ENCODE measurements around the gene LRRC8D.
"Not testable (repeated sequence)": the region's sequence is repeated elsewhere in the genome, so short reads cannot be mapped to it uniquely, and the experiment has no call there.

The LRRC8D gene

GRCh38 chr1:89965193-89965768 is 144.4 kb downstream of the LRRC8D start:
- no peak for DNase-seq

DNA sequence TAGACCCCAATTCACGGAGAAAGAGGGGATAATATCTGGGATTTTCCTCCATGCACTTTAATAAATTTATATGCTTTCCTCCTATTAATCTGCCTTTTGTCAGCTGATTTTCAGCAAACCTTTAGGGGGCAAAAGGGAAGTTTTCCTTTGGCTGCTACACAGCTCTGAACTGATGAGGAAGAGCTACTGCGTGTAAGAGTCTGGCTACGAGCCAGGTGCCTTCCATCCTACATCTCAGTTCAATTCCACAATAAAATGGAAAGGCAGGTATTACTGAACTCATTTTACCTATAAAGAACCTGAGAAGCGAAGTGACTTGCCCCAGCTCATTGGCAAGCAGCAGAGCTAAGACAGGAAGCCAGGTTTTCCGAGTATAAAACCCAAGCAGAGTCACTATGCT is 145.8 kb downstream of the LRRC8D start:
- DNase-seq, result no peak

- no peak for DNase-seq
These were observed 150.8 kb downstream of the LRRC8D start for GRCh38 chr1:89971600-89971999.

DNA sequence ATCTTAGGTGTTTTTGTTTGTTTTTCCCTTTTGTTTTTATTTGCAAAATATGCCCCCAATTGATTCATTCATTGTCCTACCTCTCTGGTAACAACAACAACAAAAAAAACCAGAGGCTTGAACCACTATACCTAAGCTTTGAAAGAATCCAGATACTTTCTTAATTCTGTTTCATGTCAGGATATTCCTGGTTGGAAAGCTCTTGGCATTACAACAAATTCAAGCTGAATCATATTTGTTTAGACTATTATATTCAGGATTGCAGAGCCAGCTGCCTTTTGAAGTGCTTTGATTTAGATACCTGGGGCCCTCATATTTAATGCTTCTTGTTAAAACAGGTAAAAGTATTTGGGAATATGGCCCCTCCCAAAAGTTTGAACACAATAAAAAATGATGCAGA is 151.2 kb downstream of the LRRC8D start:
- DNase-seq, result no peak

DNA sequence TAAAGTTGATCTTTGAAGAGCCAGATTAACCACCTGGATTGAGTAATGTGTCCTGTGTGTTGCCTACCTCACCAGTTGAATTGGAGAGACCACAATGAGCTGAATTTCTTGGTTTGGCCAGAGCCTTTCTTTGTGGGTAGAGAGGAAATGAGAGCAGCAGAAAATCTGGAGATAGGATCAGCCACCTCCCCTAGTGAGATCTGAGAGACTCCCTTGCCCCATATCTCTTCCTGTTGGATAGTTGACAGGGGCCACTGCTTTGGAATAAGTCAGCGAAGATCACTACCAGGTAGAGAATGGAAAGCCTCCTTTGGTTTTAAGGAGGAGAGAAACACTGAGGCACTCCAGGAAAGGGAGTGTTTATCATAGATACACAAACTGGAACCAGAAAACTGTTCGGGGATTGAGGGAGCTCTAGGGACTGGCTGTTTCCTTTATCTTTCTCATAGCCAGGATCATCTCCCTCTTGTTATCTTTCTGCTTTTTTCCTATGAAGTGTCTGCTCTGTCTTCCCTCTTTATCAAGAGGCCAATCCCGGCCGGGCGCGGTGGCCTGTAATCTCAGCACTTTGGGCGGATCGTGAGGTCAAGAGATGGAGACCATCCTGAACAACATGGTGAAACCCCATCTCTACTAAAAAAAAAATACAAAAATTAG is 152.8 kb downstream of the LRRC8D start:
- no peak for DNase-seq

DNA sequence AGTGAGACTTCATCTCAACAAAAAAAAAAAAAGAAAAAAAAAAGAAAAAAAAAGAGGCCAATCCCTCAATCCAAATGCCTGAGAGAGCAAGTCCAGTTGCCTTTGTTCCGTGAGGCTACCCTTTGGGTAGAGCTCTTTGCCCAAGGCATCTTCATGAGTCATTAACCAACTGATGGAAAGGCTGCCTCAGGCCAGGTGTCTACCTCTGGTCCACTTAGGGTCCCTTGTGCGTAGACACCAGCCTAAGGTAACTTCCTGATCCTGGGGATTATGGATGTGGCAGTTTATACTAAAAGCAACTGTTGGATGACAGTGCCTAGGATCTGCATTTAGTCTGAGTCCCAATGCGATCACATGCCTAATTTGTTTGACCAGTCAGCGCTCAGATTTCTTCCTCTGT is 153.4 kb downstream of the LRRC8D start:
- DNase-seq, result no peak

DNA sequence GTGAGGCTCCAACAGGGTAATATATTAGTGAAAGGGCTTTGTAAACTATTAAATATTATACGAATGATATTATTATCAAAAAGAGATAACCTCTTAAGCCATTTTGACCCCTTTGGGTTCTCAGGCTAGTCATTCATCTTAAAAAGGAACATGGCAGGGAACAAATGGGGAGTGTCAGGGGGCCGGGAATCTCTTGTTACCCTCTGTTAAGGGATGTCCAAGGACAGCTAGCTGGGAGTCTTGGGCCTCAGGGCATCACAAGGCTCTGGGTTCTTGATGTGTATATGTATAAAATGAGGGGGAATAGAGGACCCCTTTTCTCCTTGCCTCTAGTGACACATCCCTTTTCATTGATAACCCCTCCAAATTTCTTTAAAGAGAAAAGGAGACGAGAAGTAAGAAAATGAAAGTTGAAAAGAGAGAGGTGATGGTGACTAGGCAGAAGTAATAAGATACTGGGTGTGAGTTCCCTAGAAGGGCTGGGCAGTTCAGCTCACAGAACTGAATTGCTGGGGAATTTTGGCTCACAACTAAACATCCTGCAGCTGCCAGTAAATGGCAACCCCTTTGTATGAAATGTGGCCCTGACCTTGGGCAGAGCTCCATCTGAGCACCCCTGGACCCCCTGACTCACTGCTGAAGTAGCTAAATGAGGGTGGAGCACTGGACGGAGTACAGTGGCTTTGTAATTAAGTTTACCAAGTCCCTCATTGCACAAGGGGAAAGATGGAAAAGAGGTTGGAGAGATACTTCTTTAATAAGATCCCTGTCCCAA is 154.1 kb downstream of the LRRC8D start:
- no peak for DNase-seq

DNA sequence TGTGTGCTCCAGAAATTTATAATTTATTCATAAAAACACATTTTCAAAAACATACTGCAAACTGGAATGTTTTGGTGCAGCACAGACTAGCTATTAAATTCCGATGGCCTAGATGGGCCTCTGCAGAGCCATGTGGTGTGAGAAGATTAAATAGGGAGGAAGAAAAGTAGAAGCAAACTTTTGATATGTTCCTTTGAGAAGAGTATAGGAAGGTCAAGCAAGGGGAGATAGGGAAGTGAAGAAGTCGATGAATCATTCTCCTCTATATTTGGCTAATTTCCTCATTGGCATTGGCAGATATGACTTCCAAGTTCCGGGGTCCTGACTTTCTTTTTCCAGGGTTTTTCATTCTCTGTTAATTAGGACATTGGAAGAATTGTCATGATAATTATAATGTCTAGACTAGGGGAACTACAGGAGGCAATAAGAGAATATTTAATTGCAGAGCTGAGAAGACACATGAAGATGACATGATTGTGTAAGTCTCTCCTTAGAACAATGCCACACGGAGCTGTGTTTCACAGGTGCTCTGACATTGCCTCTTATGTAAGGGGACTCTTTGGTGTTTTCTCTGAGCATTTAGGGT is 154.8 kb downstream of the LRRC8D start:
- no peak for DNase-seq

GRCh38 chr1:89978755-89979154 is 157.9 kb downstream of the LRRC8D start:
- DNase-seq, result no peak

GRCh38 chr1:89980605-89981004 is 159.8 kb downstream of the LRRC8D start:
- no peak for DNase-seq

- not testable (repeated sequence) for DNase-seq
These were observed 162.0 kb downstream of the LRRC8D start for GRCh38 chr1:89982846-89983245.

- not testable (repeated sequence) for DNase-seq
These were observed 163.8 kb downstream of the LRRC8D start for GRCh38 chr1:89984564-89985116.

DNA sequence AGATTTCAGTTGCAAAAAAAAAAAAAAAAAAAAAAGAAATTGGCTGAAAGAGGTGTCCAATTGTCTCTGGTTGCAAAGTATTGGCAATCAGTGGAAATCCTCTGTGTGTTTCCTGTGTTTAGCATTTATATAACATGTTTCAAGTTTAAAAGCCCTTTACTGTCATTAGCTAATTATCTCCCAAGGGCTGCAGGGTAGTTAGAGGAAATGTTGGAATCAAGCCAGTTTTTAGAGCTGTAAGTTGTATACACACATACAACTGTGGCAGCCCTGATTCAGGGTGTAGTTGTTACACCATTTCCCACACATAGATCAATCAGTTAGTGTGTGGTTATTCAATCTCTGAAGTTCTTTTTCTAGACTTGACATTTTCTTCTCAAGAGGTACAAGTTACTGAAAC is 165.2 kb downstream of the LRRC8D start:
- DNase-seq, result no peak

Data from stimulated activated CD4-positive, alpha-beta T cell treated with anti-CD3 and anti-CD28 coated beads, Interleukin-12 subunit alpha, Interleukin-12 subunit beta, amount 100 ng/mL, for 4 hours (primary cell).